ENCODE measurements around the gene IGLL1.

DNA sequence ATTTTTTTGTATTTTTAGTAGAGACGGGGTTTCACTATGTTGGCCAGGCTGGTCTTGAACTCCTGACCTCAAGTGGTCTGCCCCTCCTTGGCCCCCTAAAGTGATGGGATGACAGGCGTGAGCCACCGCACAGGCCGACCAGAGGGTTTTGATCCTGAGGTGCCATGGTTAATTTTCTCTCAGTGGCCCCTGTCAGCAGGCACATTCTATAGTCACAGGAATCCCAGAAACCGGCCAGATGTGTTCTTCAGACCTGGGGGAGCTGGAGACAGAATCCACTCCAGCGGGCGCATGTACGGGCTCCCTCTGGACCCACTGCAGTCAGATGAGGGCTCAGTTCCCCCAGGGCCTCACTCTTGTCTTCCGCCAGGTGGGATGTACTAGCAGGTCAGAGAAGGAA, 17.0 kb downstream of the IGLL1 start:
- no peak for TF ChIP-seq CTCF (conservative IDR thresholded peaks at IDR 0.05; ENCODE audit: low read depth in 2 of 2)
- TF ChIP-seq EZH2 (IDR thresholded peaks at IDR 0.05; ENCODE audit: low read depth, unreplicated experiment): no peak
- TF ChIP-seq STAT1 (IDR thresholded peaks at IDR 0.05; ENCODE audit: unreplicated experiment): no peak
- TF ChIP-seq, protein P1, sequence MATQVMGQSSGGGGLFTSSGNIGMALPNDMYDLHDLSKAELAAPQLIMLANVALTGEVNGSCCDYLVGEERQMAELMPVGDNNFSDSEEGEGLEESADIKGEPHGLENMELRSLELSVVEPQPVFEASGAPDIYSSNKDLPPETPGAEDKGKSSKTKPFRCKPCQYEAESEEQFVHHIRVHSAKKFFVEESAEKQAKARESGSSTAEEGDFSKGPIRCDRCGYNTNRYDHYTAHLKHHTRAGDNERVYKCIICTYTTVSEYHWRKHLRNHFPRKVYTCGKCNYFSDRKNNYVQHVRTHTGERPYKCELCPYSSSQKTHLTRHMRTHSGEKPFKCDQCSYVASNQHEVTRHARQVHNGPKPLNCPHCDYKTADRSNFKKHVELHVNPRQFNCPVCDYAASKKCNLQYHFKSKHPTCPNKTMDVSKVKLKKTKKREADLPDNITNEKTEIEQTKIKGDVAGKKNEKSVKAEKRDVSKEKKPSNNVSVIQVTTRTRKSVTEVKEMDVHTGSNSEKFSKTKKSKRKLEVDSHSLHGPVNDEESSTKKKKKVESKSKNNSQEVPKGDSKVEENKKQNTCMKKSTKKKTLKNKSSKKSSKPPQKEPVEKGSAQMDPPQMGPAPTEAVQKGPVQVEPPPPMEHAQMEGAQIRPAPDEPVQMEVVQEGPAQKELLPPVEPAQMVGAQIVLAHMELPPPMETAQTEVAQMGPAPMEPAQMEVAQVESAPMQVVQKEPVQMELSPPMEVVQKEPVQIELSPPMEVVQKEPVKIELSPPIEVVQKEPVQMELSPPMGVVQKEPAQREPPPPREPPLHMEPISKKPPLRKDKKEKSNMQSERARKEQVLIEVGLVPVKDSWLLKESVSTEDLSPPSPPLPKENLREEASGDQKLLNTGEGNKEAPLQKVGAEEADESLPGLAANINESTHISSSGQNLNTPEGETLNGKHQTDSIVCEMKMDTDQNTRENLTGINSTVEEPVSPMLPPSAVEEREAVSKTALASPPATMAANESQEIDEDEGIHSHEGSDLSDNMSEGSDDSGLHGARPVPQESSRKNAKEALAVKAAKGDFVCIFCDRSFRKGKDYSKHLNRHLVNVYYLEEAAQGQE (IDR thresholded peaks at IDR 0.05; ENCODE audit: unreplicated experiment): no peak
- TF ChIP-seq ZNF331 (CRISPR knock-in tag; IDR thresholded peaks at IDR 0.05; ENCODE audit: low read depth): no peak

Data from GM23338 (cell line).